Body of pancreas (tissue), 4 donors: Measurements from ENCODE around the gene KRTAP10-2. TPM values are rescaled to one million over a fixed set of nuclear protein-coding genes. Genes with fewer than 3 reads are reported as not detected.

Source experiments
- ATAC-seq: fragments of 150-250 bp; one replicate; pipeline ENCODE4 v1.9.1; 2016
- DNase-seq, 4 donors: peaks; one replicate each; pipeline ENCODE4 v3.0.0-alpha.2; 2019
- H3K27ac ChIP-seq, 4 donors: fragments of 200-600 bp; sonication (generic); 1 replicate in 3 of 4; 2 replicates in 1 of 4; pipeline versions ENCODE4 v1.5.1 to v1.6.1; 2016 to 2019; ENCODE audit warnings: mild to moderate bottlenecking in 1 of 4, mixed read lengths in 1 of 4, moderate library complexity in 1 of 4
- H3K27me3 ChIP-seq, 2 donors: fragments of 200-600 bp; sonication (generic); one replicate each; pipeline ENCODE4 v1.6.0; 2016; ENCODE audit warnings: mild to moderate bottlenecking in 1 of 2
- H3K36me3 ChIP-seq, 2 donors: fragments of 200-600 bp; sonication (generic); replicated peaks in 1 of 2; 2 replicates each; pipeline ENCODE4 v1.5.1; 2016; ENCODE audit warnings: low read depth in 2 of 2; ENCODE audit not compliant: insufficient read depth in 1 of 2
- H3K4me1 ChIP-seq: fragments of 200-600 bp; sonication (generic); one replicate; pipeline ENCODE4 v1.6.0; 2016
- H3K4me3 ChIP-seq, 2 donors: fragments of 200-600 bp; sonication (generic); 1 replicate in 1 of 2; 2 replicates in 1 of 2; pipeline ENCODE4 v1.5.1; 2016 to 2019
- H3K9me3 ChIP-seq, 3 donors: fragments of 200-600 bp; sonication (generic); 1 replicate in 2 of 3; 2 replicates in 1 of 3; pipeline ENCODE4 v1.5.1; 2016
- POLR2A ChIP-seq, 3 donors: fragments of 450-650 bp; IDR thresholded peaks; one replicate each; pipeline ENCODE4 v1.6.1; 2016; ENCODE audit warnings: antibody characterized with exemption in 3 of 3, mild to moderate bottlenecking in 2 of 3
- WGBS, 2 donors: methylation state at CpG; one replicate each; pipeline ENCODE4 v1.1.5; 2017; 5-methylcytosine and 5-hydroxymethylcytosine counted together
- intact Hi-C: fragments of 100-400 bp; cut with DNase I; formaldehyde crosslinking; loops from one replicate; pipeline ENCODE4 v1.15.1; 2023
- total RNA-seq, 2 donors: library from RNA; depleted of rRNA; stranded (reverse); fragments of >200 nt; gene quantifications; one replicate each; pipeline ENCODE4 v1.1.0, GENCODE V29; 2016
- TF ChIP-seq, protein P1 (sequence below), 7 experiments: fragments of 450-650 bp in 4 of 7; fragments of 200-600 bp in 3 of 7; sonication (generic) in 3 of 7; IDR thresholded peaks; one replicate each; pipeline ENCODE4 v1.5.1; 2016 to 2019; ENCODE audit warnings: antibody characterized with exemption in 7 of 7

KRTAP10-2 gene
- total RNA-seq, 2 donors from 2014 or later, result not detected

DNA sequence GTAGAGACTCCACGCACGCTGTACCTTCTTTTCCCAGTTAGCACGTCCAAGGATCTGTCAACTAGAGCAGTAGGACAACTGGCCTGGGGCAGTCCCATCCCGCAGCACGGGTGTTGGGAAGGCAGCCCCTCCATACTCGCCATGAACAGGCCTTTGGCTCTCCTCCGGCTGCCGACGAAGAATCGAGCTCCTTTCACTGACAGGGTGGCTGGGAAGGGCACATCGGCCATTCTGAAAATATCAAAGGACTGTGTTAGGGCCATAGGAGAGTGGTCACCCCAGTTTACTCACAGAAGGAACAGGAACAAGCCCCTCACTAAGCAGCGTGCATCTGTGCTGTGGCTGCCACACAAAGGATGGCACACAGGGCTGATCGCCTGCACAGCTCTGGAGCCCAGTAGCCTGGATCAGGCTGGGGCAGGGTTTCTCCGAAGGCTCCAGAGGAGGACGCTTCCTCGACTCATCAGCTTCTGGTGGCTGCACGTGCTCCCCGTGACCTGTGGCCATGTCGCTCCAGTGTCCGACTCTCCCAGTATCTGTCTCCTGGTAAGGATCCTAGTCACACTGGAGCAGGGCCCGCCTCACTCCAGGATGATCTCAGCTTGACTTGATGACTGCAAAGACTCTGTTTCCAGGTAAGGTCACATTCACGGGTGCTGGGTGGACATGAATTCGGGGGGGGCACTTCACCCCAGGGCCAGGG, 20.3 kb downstream of the KRTAP10-2 start:
- Histone ChIP-seq H3K27me3 (no peaks in the 10 kb centered on the region), H3K4me1 (no peaks in the 10 kb centered on the region), H3K4me3 (no peak overlapping the region), H3K9me3 (no peaks in the 10 kb centered on the region), H3K27ac (no peak overlapping the region), H3K36me3 (no peaks in the 10 kb centered on the region)
- intact Hi-C loops, result no loop called here
- 69 to 73% methylated on average over 15 to 23 of the region's 23 CpGs for WGBS, 2 donors
- TF ChIP-seq, protein P1, sequence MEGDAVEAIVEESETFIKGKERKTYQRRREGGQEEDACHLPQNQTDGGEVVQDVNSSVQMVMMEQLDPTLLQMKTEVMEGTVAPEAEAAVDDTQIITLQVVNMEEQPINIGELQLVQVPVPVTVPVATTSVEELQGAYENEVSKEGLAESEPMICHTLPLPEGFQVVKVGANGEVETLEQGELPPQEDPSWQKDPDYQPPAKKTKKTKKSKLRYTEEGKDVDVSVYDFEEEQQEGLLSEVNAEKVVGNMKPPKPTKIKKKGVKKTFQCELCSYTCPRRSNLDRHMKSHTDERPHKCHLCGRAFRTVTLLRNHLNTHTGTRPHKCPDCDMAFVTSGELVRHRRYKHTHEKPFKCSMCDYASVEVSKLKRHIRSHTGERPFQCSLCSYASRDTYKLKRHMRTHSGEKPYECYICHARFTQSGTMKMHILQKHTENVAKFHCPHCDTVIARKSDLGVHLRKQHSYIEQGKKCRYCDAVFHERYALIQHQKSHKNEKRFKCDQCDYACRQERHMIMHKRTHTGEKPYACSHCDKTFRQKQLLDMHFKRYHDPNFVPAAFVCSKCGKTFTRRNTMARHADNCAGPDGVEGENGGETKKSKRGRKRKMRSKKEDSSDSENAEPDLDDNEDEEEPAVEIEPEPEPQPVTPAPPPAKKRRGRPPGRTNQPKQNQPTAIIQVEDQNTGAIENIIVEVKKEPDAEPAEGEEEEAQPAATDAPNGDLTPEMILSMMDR (IDR thresholded peaks at IDR 0.05), result no peak
- no peak for TF ChIP-seq POLR2A (IDR thresholded peaks at IDR 0.05)
- no peak for DNase-seq
- ATAC-seq, result no peak

DNA sequence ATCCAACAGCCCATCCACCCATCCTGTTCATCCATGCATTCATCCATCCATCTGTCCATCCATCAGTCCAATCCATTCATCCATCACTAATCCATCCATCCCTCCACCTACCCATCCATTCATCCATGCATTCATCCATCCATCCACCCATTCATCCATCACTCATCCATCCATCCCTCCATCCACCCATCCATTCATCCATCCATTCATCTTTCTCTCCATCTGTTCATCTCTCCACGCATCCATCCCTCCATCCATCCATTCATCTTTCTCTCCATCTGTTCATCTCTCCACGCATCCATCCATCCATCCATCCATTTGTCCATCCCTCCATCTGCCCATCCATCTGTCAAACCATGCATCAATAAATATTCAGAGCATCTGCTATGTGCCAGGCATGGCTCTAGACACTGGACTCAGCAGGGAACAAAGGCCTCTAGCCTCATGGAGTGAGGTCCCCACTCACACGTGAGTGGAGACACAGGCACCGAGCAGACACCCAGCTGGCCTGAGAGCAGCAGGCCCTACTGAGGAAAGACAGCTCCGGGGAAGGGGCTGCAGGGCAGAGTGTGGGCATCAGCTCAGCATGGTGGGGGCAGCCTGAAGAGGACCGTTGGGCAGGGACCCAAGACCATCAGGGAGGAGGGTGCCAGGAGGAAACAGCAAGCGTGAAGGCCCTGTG, 20.9 kb downstream of the KRTAP10-2 start:
- no peaks in the 10 kb centered on the region for H3K27me3 ChIP-seq
- H3K4me1 ChIP-seq, result no peaks in the 10 kb centered on the region
- no peak for TF ChIP-seq POLR2A (IDR thresholded peaks at IDR 0.05)
- TF ChIP-seq, protein P1 (IDR thresholded peaks at IDR 0.05), result no peak
- H3K27ac ChIP-seq, result no peak overlapping the region
- H3K4me3 ChIP-seq, result no peak overlapping the region
- no peaks in the 10 kb centered on the region for H3K36me3 ChIP-seq
- intact Hi-C loops, result no loop called here
- DNase-seq (peak in 1 of 4 donors; percentile 6), ATAC-seq (no peak)
- no peaks in the 10 kb centered on the region for H3K9me3 ChIP-seq
- WGBS, 2 donors, result 69 to 74% methylated on average over 7 of the region's 7 CpGs

DNA sequence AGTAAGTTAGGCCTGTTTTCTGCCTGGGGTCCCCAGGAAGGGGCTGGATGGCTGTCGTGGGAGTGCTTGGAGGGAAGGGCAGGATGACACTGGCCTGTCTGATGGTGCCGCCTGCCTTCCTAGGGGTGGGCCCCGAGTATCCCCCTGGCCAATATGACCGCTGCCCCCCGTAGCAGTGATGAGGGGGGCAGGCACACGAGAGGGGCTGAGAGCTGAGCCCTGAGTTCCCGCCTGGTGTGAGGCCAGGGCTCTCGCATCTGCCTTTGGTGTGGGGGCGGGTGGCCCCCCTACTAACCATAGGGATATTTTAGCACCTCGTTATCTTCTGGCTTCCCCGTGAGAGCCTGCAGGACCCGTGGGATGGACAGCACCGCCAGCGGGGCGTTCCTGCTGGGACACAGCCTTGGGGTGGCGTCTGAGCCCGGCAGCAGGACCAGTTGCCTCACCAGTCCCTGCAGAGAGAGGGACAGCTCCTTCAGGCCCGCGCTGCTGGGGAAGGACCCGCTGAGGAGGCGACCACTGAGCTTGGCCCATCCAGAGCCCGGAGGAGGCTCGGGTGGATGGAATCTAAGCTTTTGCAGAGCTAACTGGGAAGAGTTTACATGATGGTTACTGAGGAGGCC, 21.7 kb downstream of the KRTAP10-2 start:
- Histone ChIP-seq H3K27me3 (no peaks in the 10 kb centered on the region), H3K27ac (no peak overlapping the region), H3K4me3 (no peak overlapping the region), H3K9me3 (no peaks in the 10 kb centered on the region), H3K4me1 (no peaks in the 10 kb centered on the region), H3K36me3 (no peaks in the 10 kb centered on the region)
- 20 to 56% methylated on average over 1 to 16 of the region's 23 CpGs for WGBS, 2 donors
- intact Hi-C loops, result no loop called here
- no peak for TF ChIP-seq POLR2A (IDR thresholded peaks at IDR 0.05)
- TF ChIP-seq, protein P1 (IDR thresholded peaks at IDR 0.05), result no peak
- DNase-seq (peak in 1 of 4 donors; percentile 3), ATAC-seq (no peak)

DNA sequence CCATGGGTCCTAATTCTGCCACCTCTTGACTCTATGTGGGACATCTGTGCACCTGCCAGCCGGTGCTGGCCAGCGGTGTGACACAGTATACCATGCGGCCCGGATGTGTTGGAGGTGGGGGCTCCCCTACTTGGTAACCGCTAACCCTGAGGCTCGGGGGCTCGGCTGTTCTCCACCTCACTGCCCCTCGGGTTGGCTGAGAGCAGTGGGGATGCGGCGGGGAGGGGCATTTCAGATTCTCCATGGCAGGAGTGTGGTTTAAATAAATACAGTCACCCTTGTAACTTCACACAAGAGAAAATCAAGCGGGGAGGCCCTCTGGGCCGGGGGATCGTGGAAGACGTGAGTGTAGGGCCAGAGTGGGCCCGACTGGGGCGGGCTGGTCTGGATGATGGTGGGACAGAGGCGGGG, 22.3 kb downstream of the KRTAP10-2 start:
- intact Hi-C loops, result no loop called here
- Histone ChIP-seq H3K27me3 (no peaks in the 10 kb centered on the region), H3K4me1 (no peaks in the 10 kb centered on the region), H3K36me3 (no peaks in the 10 kb centered on the region), H3K27ac (no peak overlapping the region), H3K4me3 (no peak overlapping the region), H3K9me3 (no peaks in the 10 kb centered on the region)
- WGBS, 2 donors, result 78 to 79% methylated on average over 15 to 17 of the region's 17 CpGs
- TF ChIP-seq, protein P1 (IDR thresholded peaks at IDR 0.05), result no peak
- peak in 1 of 4 donors; percentile 1 for DNase-seq
- ATAC-seq, result no peak
